ENCODE results near the gene TTC21A.

GRCh38 chr3:39135170-39135805 is 27.8 kb downstream of the TTC21A start:
- TF ChIP-seq ZBTB33 (IDR thresholded peaks at IDR 0.05) (no peak), PAX5 (IDR thresholded peaks at IDR 0.05; ENCODE audit: borderline replicate concordance, low read depth, low read length) (no peak), CTCF (IDR thresholded peaks at IDR 0.05 in 2 of 3, conservative IDR thresholded peaks at IDR 0.05 in 1 of 3; ENCODE audit: control insufficient read depth in 2 of 3, extremely low read depth in 1 of 3, insufficient read depth in 1 of 3, low read depth in 3 of 3, low read length in 3 of 3) (no peak), POLR2A (IDR thresholded peaks at IDR 0.05; ENCODE audit: low read depth, low read length) (no peak), SREBF1 (IDR thresholded peaks at IDR 0.05; ENCODE audit: low read length) (no peak), EP300 (IDR thresholded peaks at IDR 0.05; ENCODE audit: borderline replicate concordance in 1 of 2, control insufficient read depth in 1 of 2, low read depth in 2 of 2, low read length in 2 of 2) (no peak), JUND (IDR thresholded peaks at IDR 0.05; ENCODE audit: low read depth, low read length) (no peak), RAD21 (IDR thresholded peaks at IDR 0.05; ENCODE audit: insufficient read depth, low read depth, low read length) (no peak), USF2 (IDR thresholded peaks at IDR 0.05; ENCODE audit: borderline replicate concordance, low read depth, low read length) (no peak), POLR2AphosphoS5 (IDR thresholded peaks at IDR 0.05; ENCODE audit: low read length) (no peak), CBFB (IDR thresholded peaks at IDR 0.05; ENCODE audit: low read depth) (no peak)
